HG02885 (cell line): Measurements from ENCODE around the gene HAVCR1.
"Not testable (repeated sequence)": the region's sequence is repeated elsewhere in the genome, so short reads cannot be mapped to it uniquely, and the experiment has no call there.

Source experiments
- ATAC-seq: cut with Tn5 transposase; IDR thresholded peaks from one replicate; pipeline ENCODE4 v1.9.1; 2021; ENCODE audit warnings: mild to moderate bottlenecking; ENCODE audit not compliant: unreplicated experiment, poor library complexity

Gene HAVCR1

DNA sequence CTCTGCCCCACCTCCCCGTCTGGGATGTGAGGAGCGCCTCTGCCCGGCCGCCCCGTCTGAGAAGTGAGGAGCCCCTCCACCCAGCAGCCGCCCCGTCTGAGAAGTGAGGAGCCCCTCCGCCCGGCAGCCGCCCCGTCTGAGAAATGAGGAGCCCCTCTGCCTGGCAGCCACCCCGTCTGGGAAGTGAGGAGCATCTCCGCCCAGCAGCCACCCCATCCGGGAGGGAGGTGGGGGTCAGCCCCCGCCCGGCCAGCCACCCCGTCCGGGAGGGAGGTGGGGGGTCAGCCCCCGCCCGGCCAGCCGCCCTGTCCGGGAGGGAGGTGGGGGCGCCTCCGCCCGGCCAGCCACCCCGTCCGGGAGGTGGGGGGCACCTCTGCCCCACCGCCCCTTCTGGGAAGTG, 44.8 kb downstream of the HAVCR1 start:
- ATAC-seq: not testable (repeated sequence)

DNA sequence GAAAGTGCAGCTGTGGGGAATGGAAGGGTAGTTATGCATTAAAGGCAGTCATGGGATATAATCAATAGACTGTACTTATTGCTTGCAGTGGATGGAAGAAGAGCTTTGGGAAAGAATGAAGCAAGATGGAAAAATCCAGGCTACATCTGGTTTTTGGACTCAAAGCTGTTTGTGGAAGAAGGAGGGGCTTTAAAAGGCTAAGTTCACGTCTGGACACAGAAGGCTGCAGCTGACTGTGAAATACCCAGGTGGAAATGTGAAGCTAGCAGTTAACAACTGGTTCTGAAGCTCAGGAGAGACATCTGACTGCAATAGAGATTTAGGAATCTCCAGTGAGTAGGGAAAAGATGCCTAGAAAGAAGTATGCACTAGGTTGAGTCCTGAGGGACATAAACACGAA, 52.7 kb downstream of the HAVCR1 start:
- no peak for ATAC-seq

DNA sequence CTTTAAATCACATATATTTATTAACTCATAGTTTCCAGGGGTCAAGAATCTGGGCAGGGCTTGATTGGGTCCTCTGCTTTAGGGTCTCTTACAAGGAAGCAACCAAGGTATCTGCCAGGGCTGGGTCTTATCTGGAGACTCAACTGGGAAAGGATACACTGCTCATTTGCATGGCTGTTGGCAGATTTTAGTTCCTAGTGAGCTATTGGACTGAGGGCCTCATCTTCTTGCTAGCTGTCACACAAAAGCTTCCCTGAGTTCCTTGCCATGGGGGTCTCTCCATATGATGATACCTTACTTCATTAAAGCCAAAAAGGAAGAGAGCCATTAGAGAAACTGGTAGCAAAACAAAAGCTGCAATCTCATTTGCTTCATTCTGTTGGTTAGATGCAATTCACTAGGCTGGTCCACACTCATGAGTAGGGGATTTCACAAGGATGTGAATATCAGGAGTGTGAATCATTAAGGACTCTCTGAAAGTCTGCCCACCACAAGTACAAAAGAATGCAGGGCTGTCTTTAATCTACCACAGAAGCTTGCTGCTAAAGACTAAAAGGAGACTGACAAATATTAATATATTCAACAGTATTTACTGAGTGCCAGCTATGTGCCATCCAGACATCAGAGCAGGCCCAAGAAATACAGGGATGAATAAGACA, 53.9 kb downstream of the HAVCR1 start:
- no peak for ATAC-seq

DNA sequence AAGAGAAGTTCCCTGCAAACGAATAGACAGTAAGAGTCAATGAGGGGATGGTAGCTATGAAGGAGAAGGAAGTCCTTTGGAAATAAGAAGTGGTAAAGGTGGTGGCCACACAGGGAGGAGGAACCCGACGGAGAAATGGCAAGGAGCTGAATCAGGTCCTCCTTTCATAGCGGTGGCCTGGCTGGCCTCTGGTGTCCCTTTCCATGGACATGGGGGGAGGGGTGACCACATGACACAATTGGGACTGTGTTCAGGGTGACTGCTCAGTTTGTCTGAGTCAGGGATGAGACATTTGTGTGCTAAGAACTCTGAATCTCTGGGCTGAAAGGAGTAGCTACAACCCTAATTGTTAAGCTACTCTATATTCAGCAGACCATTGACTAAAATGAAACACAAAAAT, 67.2 kb downstream of the HAVCR1 start:
- ATAC-seq: no peak

- no peak for ATAC-seq
Observed at GRCh38 chr5:156984064-156984463, 74.9 kb downstream of the HAVCR1 start.

DNA sequence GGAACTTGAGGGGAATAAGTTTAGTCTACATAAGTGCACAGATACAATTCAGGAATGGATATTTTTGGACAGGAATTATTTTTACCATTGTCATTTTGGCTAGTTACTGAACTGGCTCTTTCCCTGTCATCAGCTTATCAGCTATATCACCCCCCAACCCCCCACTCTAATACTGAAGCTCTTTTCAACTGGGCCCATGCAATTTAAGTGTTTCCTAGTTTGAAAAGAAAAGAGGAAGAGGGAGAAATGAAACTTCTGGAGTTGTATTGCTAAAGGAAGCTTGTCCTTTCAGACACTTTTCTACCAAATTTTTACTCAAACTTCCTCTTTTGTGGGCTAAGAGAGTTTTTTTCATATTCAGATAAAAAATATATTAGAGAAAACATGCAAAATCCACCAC, 77.4 kb downstream of the HAVCR1 start:
- ATAC-seq: no peak
